Adrenal gland (tissue), 5 donors: ENCODE measurements around the gene ANKS1B.

Experiments used
- CTCF ChIP-seq, 6 experiments: fragments of 450-650 bp in 4 of 6; fragments of 200-600 bp in 2 of 6; sonication (generic) in 1 of 6; IDR thresholded peaks; 1 replicate in 5 of 6; 2 replicates in 1 of 6; pipeline versions ENCODE4 v1.5.1 to v1.8.0; 2016 to 2021; ENCODE audit warnings: antibody characterized with exemption in 6 of 6, mild to moderate bottlenecking in 2 of 6, moderate library complexity in 1 of 6
- POLR2A ChIP-seq, 2 donors: fragments of 450-650 bp; IDR thresholded peaks; one replicate each; pipeline ENCODE4 v1.6.1; 2017; ENCODE audit warnings: antibody characterized with exemption in 2 of 2, mild to moderate bottlenecking in 2 of 2, moderate library complexity in 1 of 2
- donor health status: DM: no; HTN: no; CAD: no.

GRCh38 chr12:99709619-99710018, 275.1 kb downstream of the ANKS1B start:
- TF ChIP-seq CTCF (IDR thresholded peaks at IDR 0.05) (no peak), POLR2A (IDR thresholded peaks at IDR 0.05) (no peak)
